GM12878 (cell line): ENCODE measurements around the gene CLK4. TPM values are rescaled to one million over a fixed set of nuclear protein-coding genes. Genes with fewer than 3 reads are reported as not detected.

Source experiments
- ATAC-seq: fragments of 200-7000 bp; cut with Tn5 transposase; 3 replicates; pipeline ENCODE4 v1.9.1; 2020; ENCODE audit warnings: mild to moderate bottlenecking, moderate library complexity
- BruUV-seq: library from RNA; stranded (reverse); fragments of 400-500 nt; replicated peaks from 2 replicates; lab custom pipeline; 2021; lab: Mats Ljungman, UMichigan
- CTCF ChIA-PET: fragments of 300-600 bp; sonication (Branson Sonifier 250); formaldehyde crosslinking; extraction: SDS; loops from one replicate; lab custom pipeline; 2021; ENCODE audit warnings: inconsistent platforms; lab: Yijun Ruan, JAX
- POLR2A ChIA-PET: fragments of 350-600 bp; formaldehyde crosslinking; extraction: SDS; loops from one replicate; lab custom pipeline; 2021; ENCODE audit warnings: inconsistent platforms; lab: Charles Lee
- RAD21 ChIA-PET: fragments of 300-600 bp; sonication (Branson Sonifier 250); formaldehyde crosslinking; loops from one replicate; lab custom pipeline; 2023; ENCODE audit warnings: antibody characterized with exemption; ENCODE audit not compliant: unreplicated experiment; lab: Charles Lee
- SMC1A ChIA-PET: fragments of 300-600 bp; sonication (Branson Sonifier 250); formaldehyde crosslinking; loops from one replicate; lab custom pipeline; 2023; ENCODE audit not compliant: unreplicated experiment, uncharacterized antibody; lab: Charles Lee
- DNase-seq: peaks from one replicate; pipeline ENCODE4 v3.0.0-alpha.2; 2011; ENCODE audit warnings: low read depth, low spot score
- FAIRE-seq: peaks from 3 replicates; lab custom pipeline; 2011; peaks lifted over from hg19 to GRCh38; lab: Jason Lieb, UNC
- H2AFZ ChIP-seq: 2 replicates; pipeline ENCODE4 v1.6.0; 2011; ENCODE audit warnings: low read depth, low read length, control low read depth; ENCODE audit not compliant: control insufficient read depth
- H3K27ac ChIP-seq: 2 replicates; pipeline ENCODE4 v1.5.1; 2011; ENCODE audit warnings: control low read depth; ENCODE audit not compliant: control insufficient read depth, insufficient read depth
- H3K27me3 ChIP-seq, 2 experiments: replicated peaks in 1 of 2; 2 replicates each; pipeline versions ENCODE4 v1.6.0 to v1.6.1; 2011; ENCODE audit warnings: low read length in 1 of 2; ENCODE audit not compliant: control insufficient read depth in 2 of 2, insufficient read depth in 2 of 2
- H3K36me3 ChIP-seq, 2 experiments: 2 replicates each; pipeline ENCODE4 v1.5.1; 2011; ENCODE audit warnings: low read length in 1 of 2; ENCODE audit not compliant: control insufficient read depth in 2 of 2, insufficient read depth in 2 of 2
- H3K4me1 ChIP-seq: 2 replicates; pipeline ENCODE4 v1.6.1; 2011; ENCODE audit warnings: mild to moderate bottlenecking, low read length, moderate library complexity, mixed read lengths; ENCODE audit not compliant: control insufficient read depth, insufficient read depth
- H3K4me2 ChIP-seq: 2 replicates; pipeline ENCODE4 v1.6.0; 2011; ENCODE audit warnings: control low read depth; ENCODE audit not compliant: control insufficient read depth, insufficient read depth
- H3K4me3 ChIP-seq: fragments of 200-600 bp; sonication (generic); 2 replicates; pipeline ENCODE4 v1.5.1; 2016
- H3K79me2 ChIP-seq: 2 replicates; pipeline ENCODE4 v1.6.0; 2011; ENCODE audit warnings: low read length; ENCODE audit not compliant: control insufficient read depth, insufficient read depth
- H3K9ac ChIP-seq: 2 replicates; pipeline ENCODE4 v1.8.0; 2011; ENCODE audit warnings: low read length, control low read depth, mixed read lengths; ENCODE audit not compliant: control insufficient read depth, insufficient read depth
- H3K9me3 ChIP-seq: replicated peaks from 3 replicates; pipeline ENCODE4 v1.5.1; 2011; ENCODE audit warnings: mild to moderate bottlenecking, low read length; ENCODE audit not compliant: control insufficient read depth, insufficient read depth
- H4K20me1 ChIP-seq: 2 replicates; pipeline ENCODE4 v1.6.0; 2011; ENCODE audit not compliant: control insufficient read depth, insufficient read depth
- ASH2L ChIP-seq: fragments of 300-600, 200-600 bp; sonication (generic); IDR thresholded peaks from 2 replicates; pipeline ENCODE4 v1.6.1; 2017; ENCODE audit warnings: low read depth, mild to moderate bottlenecking, borderline replicate concordance
- CEBPZ ChIP-seq: fragments of 150-350 bp; IDR thresholded peaks from 2 replicates; pipeline ENCODE4 v1.6.1; 2016; ENCODE audit warnings: low read depth, low read length
- MTA3 ChIP-seq: IDR thresholded peaks from 2 replicates; pipeline ENCODE4 v1.6.1; 2012; ENCODE audit warnings: low read length, inconsistent platforms, borderline replicate concordance
- MXI1 ChIP-seq: fragments of 150-350 bp; IDR thresholded peaks from 2 replicates; pipeline ENCODE4 v1.6.1; 2011; ENCODE audit warnings: low read depth, mild to moderate bottlenecking, inconsistent platforms, low read length, improper control_type of control experiment
- SIN3A ChIP-seq: IDR thresholded peaks from 2 replicates; pipeline ENCODE4 v1.6.1; 2012; ENCODE audit warnings: low read depth, low read length, improper control_type of control experiment
- SKIL ChIP-seq: fragments of 450-650 bp; IDR thresholded peaks from 2 replicates; pipeline ENCODE4 v1.6.1; 2017; ENCODE audit warnings: mild to moderate bottlenecking, low read depth, inconsistent platforms; ENCODE audit not compliant: poor library complexity, severe bottlenecking
- WGBS: methylation state at CpG from one replicate; pipeline ENCODE4 v1.1.6; 2016; ENCODE audit warnings: low lambda C conversion rate; ENCODE audit not compliant: insufficient replicate concordance, insufficient coverage; ENCODE audit errors: missing lambda C conversion rate; 5-methylcytosine and 5-hydroxymethylcytosine counted together
- in situ Hi-C: fragments of 300-500 bp; cut with MboI; formaldehyde crosslinking; loops from 9 replicates; pipeline ENCODE4 v1.14.3; 2018; ENCODE audit warnings: mixed read lengths
- intact Hi-C: fragments of 100-400 bp; cut with micrococcal nuclease; formaldehyde crosslinking; loops from one replicate; pipeline ENCODE4 v1.14.2; 2022; ENCODE audit not compliant: unreplicated experiment
- polyA plus RNA-seq, 11 experiments: library from polyadenylated mRNA; depleted of rRNA in 4 of 11; unstranded in 6 of 11; stranded (reverse) in 5 of 11; fragments of >200 nt; fragmentation: Nextera tagmentation in 4 of 11; fragmentation: Illumina TruSeq in 1 of 11; extraction: Ambion mirVana in 4 of 11; extraction: Trizol in 1 of 11; gene quantifications; 1 replicate in 1 of 11; 2 replicates in 10 of 11; pipeline versions ENCODE4 v1.2.1 to v1.2.3, GENCODE V29; 2011 to 2016; ENCODE audit warnings: inconsistent platforms in 2 of 11, missing spikeins in 2 of 11, low read depth in 1 of 11
- total RNA-seq, 4 experiments: library from RNA; depleted of rRNA in 3 of 4; stranded (reverse); fragments of >200 nt in 3 of 4; fragmentation: Illumina TruSeq in 1 of 4; extraction: Trizol in 1 of 4; gene quantifications; 2 replicates each; pipeline versions ENCODE4 v1.2.1 to v1.2.3, GENCODE V29; 2013 to 2021

CLK4 gene
- total and polyA plus RNA-seq, 10 of the 15 experiments (the other 5 are each of a cell fraction or from before 2014, with no cell fraction given), result 13.6 to 47.9 (median 19.1) TPM

GRCh38 chr5:178644826-178645545 lies 18.1 kb upstream of the CLK4 start:
- CTCF ChIA-PET, result no interaction called here

More at GRCh38 chr5:178644826-178645545, 18.1 kb upstream of the CLK4 start:
- no peak overlapping the region for H3K9ac ChIP-seq
- POLR2A ChIA-PET, result no interaction called here
- no peaks in the 10 kb centered on the region for H3K36me3 ChIP-seq
- ATAC-seq (no peak), DNase-seq (no peak), FAIRE-seq (no peak)
- H3K79me2 ChIP-seq, result no peaks in the 10 kb centered on the region
- no peaks in the 10 kb centered on the region for H4K20me1 ChIP-seq
- H3K4me1 ChIP-seq, result no peaks in the 10 kb centered on the region
- no peaks in the 10 kb centered on the region; the same call in 2 of the 3 replicates for H3K9me3 ChIP-seq
- H2AFZ ChIP-seq, result no peak overlapping the region
- intact Hi-C loops, result loop anchor here (5.0 kb wide), 1 partner anchor 363 kb away; no protein-coding TSS in a partner anchor
- H3K4me3 ChIP-seq, result no peak overlapping the region
- WGBS, result 25% methylated on average over 7 of the region's 7 CpGs
- no TSS peak for BruUV-seq
- no peak for TF ChIP-seq SKIL
- TF ChIP-seq MXI1, result no peak
- TF ChIP-seq ASH2L, result no peak
- TF ChIP-seq CEBPZ, result no peak
- TF ChIP-seq MTA3, result no peak
- TF ChIP-seq SIN3A, result no peak
- H3K4me2 ChIP-seq, result no peak overlapping the region
- H3K27ac ChIP-seq, result no peak overlapping the region
- SMC1A ChIA-PET, result no interaction called here
- in situ Hi-C loops, result no loop called here
- RAD21 ChIA-PET, result no interaction called here
- H3K27me3 ChIP-seq, result no peaks in the 10 kb centered on the region
